HepG2 (cell line): ENCODE measurements around the gene APOBEC3B. TPM values are rescaled to one million over a fixed set of nuclear protein-coding genes. Genes with fewer than 3 reads are reported as not detected.
"Not testable (repeated sequence)": the region's sequence is repeated elsewhere in the genome, so short reads cannot be mapped to it uniquely, and the experiment has no call there.

Source experiments
- ATAC-seq: fragments of 200-7000 bp; cut with Tn5 transposase; 3 replicates; pipeline ENCODE4 v1.9.1; 2020; ENCODE audit warnings: mild to moderate bottlenecking, moderate library complexity
- BruUV-seq: library from RNA; stranded (reverse); fragments of 400-500 nt; replicated peaks from 2 replicates; lab custom pipeline; 2021; lab: Mats Ljungman, UMichigan
- CTCF ChIA-PET: fragments of 300-600 bp; formaldehyde crosslinking; extraction: SDS; loops from one replicate; lab custom pipeline; 2021; ENCODE audit warnings: low total read pairs, inconsistent platforms, low intra/inter-chr PET ratio; lab: Yijun Ruan, JAX
- POLR2A ChIA-PET: fragments of 350-600 bp; sonication (Branson Sonifier 250); formaldehyde crosslinking; loops from one replicate; lab custom pipeline; 2020; ENCODE audit warnings: antibody characterized with exemption, inconsistent platforms; lab: Yijun Ruan, JAX
- DNase-seq: peaks from one replicate; pipeline ENCODE4 v3.0.0-alpha.2; 2015; ENCODE audit warnings: low spot score
- FAIRE-seq: peaks from 3 replicates; lab custom pipeline; 2011; peaks lifted over from hg19 to GRCh38; lab: Jason Lieb, UNC
- H2AFZ ChIP-seq: one replicate; pipeline ENCODE4 v1.6.1; 2011; ENCODE audit warnings: low read length, inconsistent platforms
- H3K27ac ChIP-seq: fragments of 300-600 bp; 3 replicates; pipeline ENCODE4 v1.8.0; 2011; ENCODE audit warnings: mixed run types, mild to moderate bottlenecking, mixed read lengths, low read length, inconsistent platforms; ENCODE audit not compliant: insufficient read depth; ENCODE audit errors: extremely low read length
- H3K27me3 ChIP-seq, 2 experiments: fragments of 200-600 bp in 1 of 2; 2 replicates in 1 of 2; 3 replicates in 1 of 2; pipeline versions ENCODE4 v1.6.0 to v1.8.0; 2011; ENCODE audit warnings: low read length in 2 of 2, mild to moderate bottlenecking in 2 of 2, moderate library complexity in 2 of 2, inconsistent platforms in 1 of 2; ENCODE audit not compliant: insufficient read depth in 2 of 2, control insufficient read depth in 1 of 2
- H3K36me3 ChIP-seq, 2 experiments: fragments of 200-600 bp in 1 of 2; replicated peaks in 1 of 2; 2 replicates in 1 of 2; 3 replicates in 1 of 2; pipeline versions ENCODE4 v1.5.1 to v1.8.0; 2011; ENCODE audit warnings: low read length in 2 of 2, inconsistent platforms in 1 of 2; ENCODE audit not compliant: insufficient read depth in 2 of 2, control insufficient read depth in 1 of 2
- H3K4me1 ChIP-seq: 2 replicates; pipeline ENCODE4 v1.5.1; 2012; ENCODE audit warnings: low read length, inconsistent platforms; ENCODE audit not compliant: insufficient read depth
- H3K4me2 ChIP-seq: 2 replicates; pipeline ENCODE4 v1.6.0; 2011; ENCODE audit warnings: low read depth, low read length, inconsistent platforms
- H3K4me3 ChIP-seq, 3 experiments: fragments of 200-600 bp in 1 of 3; sonication (generic), shearing (Covaris generic) in 1 of 3; replicated peaks in 1 of 3; 2 replicates each; pipeline ENCODE4 v1.5.1; 2011 to 2016; ENCODE audit warnings: low read length in 3 of 3, inconsistent platforms in 2 of 3, low read depth in 2 of 3, mild to moderate bottlenecking in 2 of 3, control low read depth in 1 of 3, mixed read lengths in 1 of 3; ENCODE audit not compliant: insufficient read depth in 1 of 3
- H3K79me2 ChIP-seq: one replicate; pipeline ENCODE4 v1.6.1; 2011; ENCODE audit warnings: low read length, inconsistent platforms; ENCODE audit not compliant: insufficient read depth
- H3K9ac ChIP-seq: 2 replicates; pipeline ENCODE4 v1.6.0; 2011; ENCODE audit warnings: mild to moderate bottlenecking, low read depth, low read length, inconsistent platforms; ENCODE audit not compliant: insufficient read depth
- H3K9me3 ChIP-seq: 2 replicates; pipeline ENCODE4 v1.5.1; 2012; ENCODE audit warnings: mild to moderate bottlenecking, low read length
- H4K20me1 ChIP-seq: 2 replicates; pipeline ENCODE4 v1.6.0; 2011; ENCODE audit warnings: inconsistent platforms, mild to moderate bottlenecking, low read length, moderate library complexity; ENCODE audit not compliant: insufficient read depth
- ARID4A ChIP-seq: sonication (generic); formaldehyde crosslinking; IDR thresholded peaks from 2 replicates; pipeline ENCODE4 v1.5.0; 2020; ENCODE audit warnings: mild to moderate bottlenecking, missing genetic modification reagents, borderline replicate concordance
- LCORL ChIP-seq, 2 experiments: fragments of 450-650 bp in 1 of 2; sonication (generic) in 1 of 2; formaldehyde crosslinking in 1 of 2; IDR thresholded peaks; 2 replicates each; pipeline versions ENCODE4 v1.5.0 to v1.6.1; 2017 to 2020; ENCODE audit warnings: antibody characterized with exemption in 1 of 2, missing genetic modification reagents in 1 of 2
- PHF21A ChIP-seq: sonication (generic); formaldehyde crosslinking; IDR thresholded peaks from 2 replicates; pipeline ENCODE4 v1.5.0; 2020; ENCODE audit warnings: mild to moderate bottlenecking, missing genetic modification reagents
- ZNF263 ChIP-seq: sonication (generic); formaldehyde crosslinking; IDR thresholded peaks from 2 replicates; pipeline ENCODE4 v1.4.0; 2020; ENCODE audit warnings: missing genetic modification reagents
- ZNF770 ChIP-seq: sonication (generic); formaldehyde crosslinking; IDR thresholded peaks from 2 replicates; pipeline ENCODE4 v1.5.0; 2020; ENCODE audit warnings: mild to moderate bottlenecking, missing genetic modification reagents
- WGBS: methylation state at CpG from one replicate; pipeline ENCODE4 v1.1.6; 2017; ENCODE audit warnings: low lambda C conversion rate; 5-methylcytosine and 5-hydroxymethylcytosine counted together
- in situ Hi-C: cut with HindIII; loops from 2 replicates; pipeline ENCODE4 v1.10.0; 2017; ENCODE audit warnings: low pct_unique_long_range_greater_than_20kb; ENCODE audit not compliant: extremely low pct_ligation_motif_present
- intact Hi-C: fragments of 100-400 bp; cut with micrococcal nuclease; formaldehyde crosslinking; loops from one replicate; pipeline ENCODE4 v1.10.0; 2022; ENCODE audit not compliant: unreplicated experiment
- polyA plus RNA-seq, 8 experiments: library from polyadenylated mRNA; depleted of rRNA in 3 of 8; stranded (reverse) in 7 of 8; unstranded in 1 of 8; fragments of >200 nt; fragmentation: Illumina TruSeq in 4 of 8; extraction: Trizol in 4 of 8; gene quantifications; 2 replicates each; pipeline versions ENCODE4 v1.2.1 to v1.2.3, GENCODE V29; 2011 to 2016; ENCODE audit warnings: low read depth in 4 of 8, missing spikeins in 1 of 8, mixed read lengths in 1 of 8; ENCODE audit not compliant: insufficient read depth in 1 of 8
- total RNA-seq, 5 experiments: library from RNA; depleted of rRNA; stranded (reverse); fragments of >200 nt; fragmentation: Illumina TruSeq; extraction: Trizol; gene quantifications; 2 replicates each; pipeline ENCODE4 v1.2.3, GENCODE V29; 2016; ENCODE audit warnings: low read depth in 1 of 5
- TF ChIP-seq, protein P1 (sequence below): sonication (generic); formaldehyde crosslinking; IDR thresholded peaks from 2 replicates; pipeline ENCODE4 v1.4.0; 2020; ENCODE audit warnings: mild to moderate bottlenecking, missing genetic modification reagents
- TF ChIP-seq, protein P2 (sequence below): sonication (generic); formaldehyde crosslinking; conservative IDR thresholded peaks from 2 replicates; pipeline ENCODE4 v1.8.1; 2023; ENCODE audit warnings: missing genetic modification reagents
- TF ChIP-seq, protein P3 (sequence below): sonication (generic); formaldehyde crosslinking; IDR thresholded peaks from 2 replicates; pipeline ENCODE4 v1.5.0; 2020; ENCODE audit warnings: mild to moderate bottlenecking, missing genetic modification reagents, moderate library complexity

The APOBEC3B gene
- total and polyA plus RNA-seq, 2 of the 13 experiments (the other 11 are each of a cell fraction or from before 2014, with no cell fraction given) = 6.7 to 8.8 TPM

- H3K36me3 ChIP-seq; intact Hi-C loops; H3K9me3 ChIP-seq; in situ Hi-C loops; H3K27me3 ChIP-seq; FAIRE-seq; H3K9ac ChIP-seq; BruUV-seq; H3K27ac ChIP-seq; H4K20me1 ChIP-seq; CTCF ChIA-PET; DNase-seq; H2AFZ ChIP-seq; H3K79me2 ChIP-seq; TF ChIP-seq LCORL (IDR thresholded peaks at IDR 0.05): not testable (repeated sequence)
- Histone ChIP-seq H3K4me3 (peak overlapping the region; percentile 71 to 79 (median 76); a peak in 4 of 6 replicates), H3K4me1 (peaks cover 33% of the 10 kb centered on the region), H3K4me2 (peak overlapping the region; percentile 78)
- ATAC-seq = peak; percentile 18
- POLR2A ChIA-PET = interaction anchor here (0.6 kb wide), 1 partner anchor 19 kb away, joined by 4 read pairs; the partner anchor contains the start of gene APOBEC3D
- WGBS = 20% methylated on average over 7 of the region's 14 CpGs
- 0 out of 2 replicates have a peak, but pooled peaks have one; percentile 28 for TF ChIP-seq PHF21A (CRISPR knock-in tag)
- TF ChIP-seq LCORL (CRISPR knock-in tag; IDR thresholded peaks at IDR 0.05) = 0 out of 2 replicates have a peak, but pooled peaks have one; percentile 19
- peak; percentile 36; the same call in 1 of the 2 replicates for TF ChIP-seq ARID4A (CRISPR knock-in tag)
- TF ChIP-seq, protein P1, sequence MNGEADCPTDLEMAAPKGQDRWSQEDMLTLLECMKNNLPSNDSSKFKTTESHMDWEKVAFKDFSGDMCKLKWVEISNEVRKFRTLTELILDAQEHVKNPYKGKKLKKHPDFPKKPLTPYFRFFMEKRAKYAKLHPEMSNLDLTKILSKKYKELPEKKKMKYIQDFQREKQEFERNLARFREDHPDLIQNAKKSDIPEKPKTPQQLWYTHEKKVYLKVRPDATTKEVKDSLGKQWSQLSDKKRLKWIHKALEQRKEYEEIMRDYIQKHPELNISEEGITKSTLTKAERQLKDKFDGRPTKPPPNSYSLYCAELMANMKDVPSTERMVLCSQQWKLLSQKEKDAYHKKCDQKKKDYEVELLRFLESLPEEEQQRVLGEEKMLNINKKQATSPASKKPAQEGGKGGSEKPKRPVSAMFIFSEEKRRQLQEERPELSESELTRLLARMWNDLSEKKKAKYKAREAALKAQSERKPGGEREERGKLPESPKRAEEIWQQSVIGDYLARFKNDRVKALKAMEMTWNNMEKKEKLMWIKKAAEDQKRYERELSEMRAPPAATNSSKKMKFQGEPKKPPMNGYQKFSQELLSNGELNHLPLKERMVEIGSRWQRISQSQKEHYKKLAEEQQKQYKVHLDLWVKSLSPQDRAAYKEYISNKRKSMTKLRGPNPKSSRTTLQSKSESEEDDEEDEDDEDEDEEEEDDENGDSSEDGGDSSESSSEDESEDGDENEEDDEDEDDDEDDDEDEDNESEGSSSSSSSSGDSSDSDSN (CRISPR knock-in tag) = peak; percentile 16; the same call in 1 of the 2 replicates
- 0 out of 2 replicates have a peak, but pooled peaks have one; percentile 33 for TF ChIP-seq ZNF770 (CRISPR knock-in tag)
- TF ChIP-seq, protein P2, sequence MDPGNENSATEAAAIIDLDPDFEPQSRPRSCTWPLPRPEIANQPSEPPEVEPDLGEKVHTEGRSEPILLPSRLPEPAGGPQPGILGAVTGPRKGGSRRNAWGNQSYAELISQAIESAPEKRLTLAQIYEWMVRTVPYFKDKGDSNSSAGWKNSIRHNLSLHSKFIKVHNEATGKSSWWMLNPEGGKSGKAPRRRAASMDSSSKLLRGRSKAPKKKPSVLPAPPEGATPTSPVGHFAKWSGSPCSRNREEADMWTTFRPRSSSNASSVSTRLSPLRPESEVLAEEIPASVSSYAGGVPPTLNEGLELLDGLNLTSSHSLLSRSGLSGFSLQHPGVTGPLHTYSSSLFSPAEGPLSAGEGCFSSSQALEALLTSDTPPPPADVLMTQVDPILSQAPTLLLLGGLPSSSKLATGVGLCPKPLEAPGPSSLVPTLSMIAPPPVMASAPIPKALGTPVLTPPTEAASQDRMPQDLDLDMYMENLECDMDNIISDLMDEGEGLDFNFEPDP (CRISPR knock-in tag) = 0 out of 2 replicates have a peak, but pooled peaks have one; percentile 29
- TF ChIP-seq, protein P3, sequence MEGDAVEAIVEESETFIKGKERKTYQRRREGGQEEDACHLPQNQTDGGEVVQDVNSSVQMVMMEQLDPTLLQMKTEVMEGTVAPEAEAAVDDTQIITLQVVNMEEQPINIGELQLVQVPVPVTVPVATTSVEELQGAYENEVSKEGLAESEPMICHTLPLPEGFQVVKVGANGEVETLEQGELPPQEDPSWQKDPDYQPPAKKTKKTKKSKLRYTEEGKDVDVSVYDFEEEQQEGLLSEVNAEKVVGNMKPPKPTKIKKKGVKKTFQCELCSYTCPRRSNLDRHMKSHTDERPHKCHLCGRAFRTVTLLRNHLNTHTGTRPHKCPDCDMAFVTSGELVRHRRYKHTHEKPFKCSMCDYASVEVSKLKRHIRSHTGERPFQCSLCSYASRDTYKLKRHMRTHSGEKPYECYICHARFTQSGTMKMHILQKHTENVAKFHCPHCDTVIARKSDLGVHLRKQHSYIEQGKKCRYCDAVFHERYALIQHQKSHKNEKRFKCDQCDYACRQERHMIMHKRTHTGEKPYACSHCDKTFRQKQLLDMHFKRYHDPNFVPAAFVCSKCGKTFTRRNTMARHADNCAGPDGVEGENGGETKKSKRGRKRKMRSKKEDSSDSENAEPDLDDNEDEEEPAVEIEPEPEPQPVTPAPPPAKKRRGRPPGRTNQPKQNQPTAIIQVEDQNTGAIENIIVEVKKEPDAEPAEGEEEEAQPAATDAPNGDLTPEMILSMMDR (CRISPR knock-in tag) = 0 out of 2 replicates have a peak, but pooled peaks have one; percentile 11
- TF ChIP-seq ZNF263 (CRISPR knock-in tag) = peak; percentile 8; the same call in 1 of the 2 replicates
- TF ChIP-seq, all 625 proteins: peak for 8; not testable (repeated sequence) for 617
Observed at GRCh38 chr22:39040155-39040537, 58.0 kb downstream of the APOBEC3B start.
